Activated CD4-positive, CD25-positive, alpha-beta regulatory T cell treated with anti-CD3 and anti-CD28 coated beads, Interleukin-2, amount 50 U/mL, for 72 hours (primary cell): Measurements from ENCODE around the gene CACNA1A.
"Not testable (repeated sequence)": the region's sequence is repeated elsewhere in the genome, so short reads cannot be mapped to it uniquely, and the experiment has no call there.

Source experiments
- DNase-seq: peaks from one replicate; pipeline ENCODE4 v3.0.0; 2021

The CACNA1A gene

GRCh38 chr19:13267889-13268288, 238.4 kb downstream of the CACNA1A start:
- DNase-seq: no peak

GRCh38 chr19:13267131-13267530, 239.1 kb downstream of the CACNA1A start:
- DNase-seq: no peak

GRCh38 chr19:13262450-13262849, 243.8 kb downstream of the CACNA1A start:
- DNase-seq: no peak

GRCh38 chr19:13260883-13261653, 245.2 kb downstream of the CACNA1A start:
- DNase-seq: peak; percentile 43

- no peak for DNase-seq
Observed at GRCh38 chr19:13256918-13257317, 249.4 kb downstream of the CACNA1A start.

GRCh38 chr19:13256398-13256797, 249.9 kb downstream of the CACNA1A start:
- not testable (repeated sequence) for DNase-seq

GRCh38 chr19:13255719-13256059, 250.6 kb downstream of the CACNA1A start:
- no peak for DNase-seq

- no peak for DNase-seq
Observed at GRCh38 chr19:13255041-13255718, 251.1 kb downstream of the CACNA1A start.

GRCh38 chr19:13252569-13253335, 253.5 kb downstream of the CACNA1A start:
- DNase-seq: no peak

- DNase-seq: no peak
Observed at GRCh38 chr19:13244920-13245319, 261.4 kb downstream of the CACNA1A start.

- no peak for DNase-seq
Observed at GRCh38 chr19:13241231-13242104, 264.8 kb downstream of the CACNA1A start.

- no peak for DNase-seq
Observed at GRCh38 chr19:13240312-13241022, 265.8 kb downstream of the CACNA1A start.

- no peak for DNase-seq
Observed at GRCh38 chr19:13238891-13239534, 267.3 kb downstream of the CACNA1A start.

- DNase-seq: peak; percentile 66
Observed at GRCh38 chr19:13234518-13234917, 271.8 kb downstream of the CACNA1A start.

- no peak for DNase-seq
Observed at GRCh38 chr19:13231663-13232062, 274.6 kb downstream of the CACNA1A start.

GRCh38 chr19:13229246-13229645, 277.0 kb downstream of the CACNA1A start:
- no peak for DNase-seq

- no peak for DNase-seq
Observed at GRCh38 chr19:13228561-13228960, 277.7 kb downstream of the CACNA1A start.

- DNase-seq: no peak
Observed at GRCh38 chr19:13226983-13227382, 279.3 kb downstream of the CACNA1A start.

GRCh38 chr19:13225973-13226865, 280.1 kb downstream of the CACNA1A start:
- no peak for DNase-seq

- no peak for DNase-seq
Observed at GRCh38 chr19:13225085-13225484, 281.2 kb downstream of the CACNA1A start.
